ENCODE measurements around the gene SSTR3. TPM values are rescaled to one million over a fixed set of nuclear protein-coding genes. Genes with fewer than 3 reads are reported as not detected.

SSTR3 gene
- total RNA-seq, 2 experiments from 2014 or later: 0.25 to 0.30 TPM

DNA sequence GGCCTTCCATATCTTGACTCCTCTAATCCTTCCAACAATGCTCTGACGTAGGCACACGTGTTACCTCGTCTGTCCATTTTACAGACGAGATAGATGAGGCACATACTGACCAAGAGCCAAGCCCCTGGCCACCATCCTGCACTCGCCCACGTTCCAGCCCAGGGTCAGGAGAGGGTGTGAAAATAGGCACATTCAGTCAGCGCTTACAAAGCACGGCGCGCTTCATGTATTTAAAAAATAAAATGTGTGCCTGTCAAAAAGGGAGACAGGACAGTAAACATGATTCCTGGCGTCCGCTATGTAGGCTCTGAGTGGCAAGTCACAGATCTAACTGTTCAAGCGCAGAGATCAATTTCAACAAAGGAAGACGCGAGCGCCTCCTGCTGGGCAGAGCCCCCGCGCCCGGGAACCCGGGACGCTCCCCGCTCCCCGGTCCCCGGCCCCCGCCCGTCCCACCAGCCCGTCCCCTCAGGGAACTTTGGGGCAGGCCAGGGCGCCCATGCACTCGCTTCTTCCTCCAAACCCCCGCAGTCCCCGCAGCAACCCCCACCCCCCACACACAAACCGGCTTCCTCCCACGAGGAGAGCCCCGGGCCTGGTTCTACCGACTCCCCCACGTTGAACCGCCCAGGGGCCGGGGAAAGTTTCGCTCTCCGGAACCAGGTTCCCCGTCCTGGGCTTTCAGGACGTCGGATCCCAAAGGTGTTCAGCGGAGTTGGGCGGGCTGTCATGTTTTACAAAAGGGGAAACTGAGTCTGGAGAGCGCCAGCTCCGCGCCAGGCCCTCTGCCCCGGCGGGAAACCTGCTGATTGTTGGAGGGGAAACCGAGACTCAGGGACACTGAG lies 13.8 kb downstream of the SSTR3 start:
- Histone ChIP-seq H3K4me1 (ENCODE audit: insufficient read depth, low read length, poor library complexity, severe bottlenecking) (peaks cover 31% of the 10 kb centered on the region), H3K9me2 (ENCODE audit: insufficient read depth, low read length) (no peaks in the 10 kb centered on the region), H3K4me2 (ENCODE audit: low read length) (peak overlapping the region; percentile 99), H3K79me2 (ENCODE audit: insufficient read depth, low read depth, low read length) (no peaks in the 10 kb centered on the region), H3K27ac (ENCODE audit: low read depth, low read length, poor library complexity, severe bottlenecking) (peak overlapping the region; percentile 86), H3K36me3 (ENCODE audit: insufficient read depth, low read length) (no peaks in the 10 kb centered on the region), H3K9me3 (ENCODE audit: low read length) (no peaks in the 10 kb centered on the region), H4K20me1 (ENCODE audit: insufficient read depth, low read length) (no peaks in the 10 kb centered on the region), H2AFZ (ENCODE audit: low read length) (peak overlapping the region; percentile 61), H3K4me3 (ENCODE audit: low read depth, low read length, poor library complexity, severe bottlenecking) (peak overlapping the region; percentile 80)
- intact Hi-C loops (cut with micrococcal nuclease; ENCODE audit: unreplicated experiment): loop anchor here (1.0 to 2.0 kb wide), 3 partner anchors 32 to 120 kb away; no protein-coding TSS in a partner anchor
- CTCF ChIA-PET (ENCODE audit: unreplicated experiment): interaction anchor here (1.4 kb wide), 1 partner anchor 47 kb away, joined by 6 read pairs; no protein-coding TSS in a partner anchor
- peak; percentile 81 for DNase-seq (ENCODE audit: low spot score)
- no TSS peak for BruUV-seq (replicated peaks)
- TF ChIP-seq EZH2phosphoT487 (IDR thresholded peaks at IDR 0.05; ENCODE audit: borderline replicate concordance, low read depth, low read length) (no peak), CTCF (conservative IDR thresholded peaks at IDR 0.05; ENCODE audit: low read length) (peak; percentile 89)
- POLR2A ChIA-PET: interaction anchor here (1.9 kb wide), 1 partner anchor 46 kb away, joined by 6 read pairs; the partner anchor contains the start of gene RAC2

DNA sequence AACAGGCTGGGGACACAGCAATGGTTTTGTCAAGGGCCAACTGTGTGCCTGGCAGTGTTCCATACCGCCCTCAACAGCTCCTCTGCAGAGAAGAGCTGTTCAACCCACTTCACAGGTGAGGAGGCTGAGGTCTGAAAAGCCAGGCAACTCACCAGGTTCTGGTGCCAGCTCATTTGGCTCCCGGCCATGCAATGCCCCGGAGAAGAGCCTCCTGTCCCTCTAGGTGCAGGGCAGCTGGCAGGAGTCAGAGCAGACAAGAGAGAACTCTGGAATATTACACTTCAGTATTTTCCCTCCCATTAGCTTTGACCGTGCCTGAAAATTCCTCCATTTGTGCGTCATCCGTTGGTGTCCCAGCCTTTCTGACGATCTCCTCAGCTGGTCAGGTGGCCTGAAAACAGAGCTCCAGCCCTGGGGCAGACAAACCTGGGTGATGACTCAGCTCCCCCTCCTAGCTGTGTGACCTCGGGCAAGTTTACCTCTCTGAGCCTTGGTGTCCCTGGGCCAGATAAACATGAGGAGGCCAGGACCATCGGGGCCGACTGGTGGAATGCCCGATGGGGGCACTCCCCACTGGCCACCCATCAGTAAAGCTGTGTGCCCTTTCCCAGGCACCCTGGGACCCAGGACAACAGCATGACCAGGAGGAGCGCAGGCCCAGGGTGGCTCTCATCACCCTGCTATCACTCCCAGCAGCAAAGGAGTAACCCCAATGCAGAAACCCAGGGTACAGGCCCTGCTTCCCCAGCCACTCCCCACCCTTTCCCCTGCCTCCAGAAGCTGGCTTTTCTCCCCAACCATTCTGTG lies 14.6 kb downstream of the SSTR3 start:
- POLR2A ChIA-PET: interaction anchor here (1.2 kb wide), 1 partner anchor 47 kb away, joined by 3 read pairs; the partner anchor contains the start of gene RAC2

More for the DNA sequence above, 14.6 kb downstream of the SSTR3 start:
- BruUV-seq (replicated peaks): no TSS peak
- peak overlapping the region; percentile 80 for H3K4me3 ChIP-seq (ENCODE audit: low read depth, low read length, poor library complexity, severe bottlenecking)
- no peaks in the 10 kb centered on the region for H4K20me1 ChIP-seq (ENCODE audit: insufficient read depth, low read length)
- no peak for DNase-seq (ENCODE audit: low spot score)
- intact Hi-C loops (cut with micrococcal nuclease; ENCODE audit: unreplicated experiment): loop anchor here (1.0 to 2.0 kb wide), 2 partner anchors 31 to 119 kb away; no protein-coding TSS in a partner anchor
- H3K9me2 ChIP-seq (ENCODE audit: insufficient read depth, low read length): no peaks in the 10 kb centered on the region
- no peak overlapping the region for H2AFZ ChIP-seq (ENCODE audit: low read length)
- no peaks in the 10 kb centered on the region for H3K36me3 ChIP-seq (ENCODE audit: insufficient read depth, low read length)
- H3K79me2 ChIP-seq (ENCODE audit: insufficient read depth, low read depth, low read length): no peaks in the 10 kb centered on the region
- H3K27ac ChIP-seq (ENCODE audit: low read depth, low read length, poor library complexity, severe bottlenecking): no peak overlapping the region
- H3K4me2 ChIP-seq (ENCODE audit: low read length): peak overlapping the region; percentile 99
- peaks cover 29% of the 10 kb centered on the region for H3K4me1 ChIP-seq (ENCODE audit: insufficient read depth, low read length, poor library complexity, severe bottlenecking)
- peaks cover 6% of the 10 kb centered on the region; the same call in 1 of the 2 replicates for H3K9me3 ChIP-seq (ENCODE audit: low read length)
- CTCF ChIA-PET (ENCODE audit: unreplicated experiment): no interaction called here
- no peak for TF ChIP-seq EZH2phosphoT487 (IDR thresholded peaks at IDR 0.05; ENCODE audit: borderline replicate concordance, low read depth, low read length)
- TF ChIP-seq CTCF (conservative IDR thresholded peaks at IDR 0.05; ENCODE audit: low read length): no peak

Measured in OCI-LY7 (cell line).